ENCODE data around the gene LNX2.

The LNX2 gene

DNA sequence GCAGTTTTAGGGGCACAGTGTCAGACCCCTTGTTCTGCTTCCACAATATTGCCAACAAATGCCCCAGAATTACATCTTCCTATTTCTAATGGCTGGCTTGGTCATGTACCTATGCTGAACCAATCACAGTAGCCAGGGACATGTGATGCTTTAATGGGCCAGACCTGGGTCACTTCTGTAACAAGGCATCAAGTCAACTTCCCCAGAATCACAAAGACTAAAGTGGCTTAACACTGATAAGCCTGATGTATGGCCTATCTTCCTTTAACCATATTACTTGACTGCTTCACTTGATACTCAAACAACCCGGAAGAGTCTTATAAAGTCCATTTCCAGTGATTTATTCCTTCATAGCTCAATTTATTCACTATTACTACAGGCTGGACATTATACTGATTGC is 19.6 kb downstream of the LNX2 start:
- Histone ChIP-seq H3K36me3 (ENCODE audit: low read depth) (peaks cover 5% of the 10 kb centered on the region), H3K4me3 (ENCODE audit: severe bottlenecking) (no peak overlapping the region), H3K9me3 (ENCODE audit: severe bottlenecking) (no peaks in the 10 kb centered on the region), H3K4me1 (ENCODE audit: insufficient read depth, poor library complexity, severe bottlenecking) (peaks cover 19% of the 10 kb centered on the region), H3K27me3 (ENCODE audit: insufficient read depth, poor library complexity, severe bottlenecking) (no peaks in the 10 kb centered on the region), H3K27ac (ENCODE audit: poor library complexity, severe bottlenecking) (peak overlapping the region; percentile 36)
- TF ChIP-seq, protein P1, sequence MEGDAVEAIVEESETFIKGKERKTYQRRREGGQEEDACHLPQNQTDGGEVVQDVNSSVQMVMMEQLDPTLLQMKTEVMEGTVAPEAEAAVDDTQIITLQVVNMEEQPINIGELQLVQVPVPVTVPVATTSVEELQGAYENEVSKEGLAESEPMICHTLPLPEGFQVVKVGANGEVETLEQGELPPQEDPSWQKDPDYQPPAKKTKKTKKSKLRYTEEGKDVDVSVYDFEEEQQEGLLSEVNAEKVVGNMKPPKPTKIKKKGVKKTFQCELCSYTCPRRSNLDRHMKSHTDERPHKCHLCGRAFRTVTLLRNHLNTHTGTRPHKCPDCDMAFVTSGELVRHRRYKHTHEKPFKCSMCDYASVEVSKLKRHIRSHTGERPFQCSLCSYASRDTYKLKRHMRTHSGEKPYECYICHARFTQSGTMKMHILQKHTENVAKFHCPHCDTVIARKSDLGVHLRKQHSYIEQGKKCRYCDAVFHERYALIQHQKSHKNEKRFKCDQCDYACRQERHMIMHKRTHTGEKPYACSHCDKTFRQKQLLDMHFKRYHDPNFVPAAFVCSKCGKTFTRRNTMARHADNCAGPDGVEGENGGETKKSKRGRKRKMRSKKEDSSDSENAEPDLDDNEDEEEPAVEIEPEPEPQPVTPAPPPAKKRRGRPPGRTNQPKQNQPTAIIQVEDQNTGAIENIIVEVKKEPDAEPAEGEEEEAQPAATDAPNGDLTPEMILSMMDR (IDR thresholded peaks at IDR 0.05; ENCODE audit: poor library complexity, severe bottlenecking): no peak
- ATAC-seq (ENCODE audit: low read depth): no peak
- no peak for DNase-seq (ENCODE audit: low spot score)

DNA sequence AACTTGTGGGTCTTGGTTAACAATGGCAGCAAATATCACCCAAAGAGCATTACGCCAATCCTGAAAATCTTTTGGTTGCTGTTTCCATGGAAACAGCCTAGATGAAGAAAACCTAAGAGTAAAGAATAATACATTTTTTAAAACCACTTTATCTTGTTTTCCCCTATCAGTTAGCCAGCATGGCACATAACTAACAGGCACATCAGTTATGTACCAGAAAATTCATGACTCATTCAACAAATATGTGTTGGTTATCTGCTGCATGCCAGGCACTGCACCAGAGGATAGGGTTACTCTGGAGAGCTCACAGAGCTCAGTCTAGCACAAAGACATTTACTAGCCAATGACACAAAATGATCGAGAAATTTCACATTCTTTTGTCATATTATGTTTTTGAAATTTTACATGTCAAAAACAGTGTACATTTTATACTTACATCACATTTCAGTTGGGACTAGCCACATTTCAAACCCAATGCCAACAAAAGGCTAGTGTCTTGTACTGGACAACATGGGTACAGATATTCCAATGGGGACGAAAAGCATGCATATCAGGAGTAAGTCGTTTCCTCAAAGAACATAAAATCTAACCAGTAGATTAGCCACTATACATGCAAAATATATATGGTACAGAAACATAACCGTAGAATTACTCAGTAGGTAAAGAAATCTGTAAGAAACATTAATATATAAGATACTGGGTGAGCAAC is 20.3 kb downstream of the LNX2 start:
- Histone ChIP-seq H3K27ac (ENCODE audit: poor library complexity, severe bottlenecking) (peak overlapping the region; percentile 36), H3K4me1 (ENCODE audit: insufficient read depth, poor library complexity, severe bottlenecking) (peaks cover 17% of the 10 kb centered on the region), H3K4me3 (ENCODE audit: severe bottlenecking) (no peak overlapping the region), H3K27me3 (ENCODE audit: insufficient read depth, poor library complexity, severe bottlenecking) (no peaks in the 10 kb centered on the region), H3K9me3 (ENCODE audit: severe bottlenecking) (no peaks in the 10 kb centered on the region), H3K36me3 (ENCODE audit: low read depth) (peaks cover 5% of the 10 kb centered on the region)
- TF ChIP-seq, protein P1 (IDR thresholded peaks at IDR 0.05; ENCODE audit: poor library complexity, severe bottlenecking): no peak
- DNase-seq (ENCODE audit: low spot score) (no peak), ATAC-seq (ENCODE audit: low read depth) (peak; percentile 98)

DNA sequence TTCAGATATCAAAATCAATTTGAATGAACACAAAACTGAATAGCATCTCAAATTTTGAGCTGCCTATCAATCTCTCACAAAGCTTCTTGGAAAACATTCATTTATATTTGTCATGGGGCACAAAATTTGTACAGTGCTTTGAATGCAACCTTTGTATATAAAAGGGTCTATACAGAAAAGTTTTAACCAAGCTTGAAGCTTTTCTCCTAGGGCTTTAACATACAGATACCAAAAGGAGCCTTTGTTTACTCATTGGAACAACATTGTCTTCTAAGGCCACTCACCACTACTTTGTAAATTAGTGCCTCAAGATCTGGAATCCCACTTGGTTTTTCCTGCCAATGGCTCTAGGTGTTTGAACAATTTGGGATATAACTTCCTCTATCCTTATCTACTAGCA is 21.2 kb downstream of the LNX2 start:
- TF ChIP-seq, protein P1 (IDR thresholded peaks at IDR 0.05; ENCODE audit: poor library complexity, severe bottlenecking): no peak
- H3K36me3 ChIP-seq (ENCODE audit: low read depth): peaks cover 5% of the 10 kb centered on the region
- DNase-seq (ENCODE audit: low spot score): no peak

DNA sequence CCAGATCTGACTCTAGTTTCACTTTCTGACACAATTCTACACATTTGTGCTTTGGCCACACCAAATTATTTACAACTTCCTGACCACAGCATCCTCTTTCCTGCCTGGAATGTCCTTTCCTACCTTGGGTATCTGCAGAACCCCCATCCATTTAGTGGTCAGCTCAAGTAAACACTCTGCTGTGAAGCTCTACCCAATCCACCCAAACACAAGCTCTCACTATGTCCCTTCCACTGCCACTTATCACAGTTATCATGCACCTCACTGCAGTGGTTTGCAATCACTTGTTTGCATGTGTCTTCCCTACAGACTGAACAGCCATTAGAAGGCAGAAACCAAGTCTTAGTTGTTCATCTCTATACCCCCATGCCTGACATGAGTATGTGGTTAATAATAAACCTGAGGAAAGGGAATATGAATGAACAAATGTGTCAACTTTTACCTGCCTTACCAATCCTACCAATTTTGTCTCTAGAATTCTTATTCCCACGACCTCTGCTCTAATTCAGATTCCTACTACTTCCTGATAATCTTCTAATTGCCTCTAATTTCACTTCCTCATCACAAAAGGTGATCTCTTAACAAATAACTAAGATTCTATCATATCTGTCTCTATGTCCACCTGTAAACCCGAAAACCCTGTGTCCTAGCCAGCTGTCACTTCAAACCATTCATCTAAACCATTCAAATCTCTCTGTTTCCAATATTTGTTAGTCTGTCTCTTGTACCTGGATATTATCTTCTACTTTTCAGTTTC is 25.1 kb downstream of the LNX2 start:
- no peaks in the 10 kb centered on the region for H3K9me3 ChIP-seq (ENCODE audit: severe bottlenecking)
- DNase-seq (ENCODE audit: low spot score) (no peak), ATAC-seq (ENCODE audit: low read depth) (no peak)
- no peaks in the 10 kb centered on the region for H3K36me3 ChIP-seq (ENCODE audit: low read depth)
- TF ChIP-seq, protein P1 (IDR thresholded peaks at IDR 0.05; ENCODE audit: poor library complexity, severe bottlenecking): no peak
- H3K27me3 ChIP-seq (ENCODE audit: insufficient read depth, poor library complexity, severe bottlenecking): no peaks in the 10 kb centered on the region
- H3K4me1 ChIP-seq (ENCODE audit: insufficient read depth, poor library complexity, severe bottlenecking): peaks cover 12% of the 10 kb centered on the region
- H3K27ac ChIP-seq (ENCODE audit: poor library complexity, severe bottlenecking): no peak overlapping the region
- H3K4me3 ChIP-seq (ENCODE audit: severe bottlenecking): no peak overlapping the region

More for the DNA sequence above, 21.2 kb downstream of the LNX2 start:
- peaks cover 17% of the 10 kb centered on the region for H3K4me1 ChIP-seq (ENCODE audit: insufficient read depth, poor library complexity, severe bottlenecking)
- H3K4me3 ChIP-seq (ENCODE audit: severe bottlenecking): no peak overlapping the region
- H3K27ac ChIP-seq (ENCODE audit: poor library complexity, severe bottlenecking): no peak overlapping the region
- H3K9me3 ChIP-seq (ENCODE audit: severe bottlenecking): no peaks in the 10 kb centered on the region
- H3K27me3 ChIP-seq (ENCODE audit: insufficient read depth, poor library complexity, severe bottlenecking): no peaks in the 10 kb centered on the region
- no peak for ATAC-seq (ENCODE audit: low read depth)

All from RWPE2 (cell line).